ENCODE results near the gene COL15A1. TPM values are rescaled to one million over a fixed set of nuclear protein-coding genes. Genes with fewer than 3 reads are reported as not detected.

The COL15A1 gene
- total RNA-seq, 1 experiment from 2014 or later, result 0.10 TPM

- no peaks in the 10 kb centered on the region for H3K36me3 ChIP-seq (ENCODE audit: control insufficient read depth, insufficient read depth, low read length)
- CTCF ChIA-PET, result no interaction called here
- BruUV-seq (replicated peaks), result no TSS peak
Observed at GRCh38 chr9:98951967-98952366, 8.3 kb downstream of the COL15A1 start.

DNA sequence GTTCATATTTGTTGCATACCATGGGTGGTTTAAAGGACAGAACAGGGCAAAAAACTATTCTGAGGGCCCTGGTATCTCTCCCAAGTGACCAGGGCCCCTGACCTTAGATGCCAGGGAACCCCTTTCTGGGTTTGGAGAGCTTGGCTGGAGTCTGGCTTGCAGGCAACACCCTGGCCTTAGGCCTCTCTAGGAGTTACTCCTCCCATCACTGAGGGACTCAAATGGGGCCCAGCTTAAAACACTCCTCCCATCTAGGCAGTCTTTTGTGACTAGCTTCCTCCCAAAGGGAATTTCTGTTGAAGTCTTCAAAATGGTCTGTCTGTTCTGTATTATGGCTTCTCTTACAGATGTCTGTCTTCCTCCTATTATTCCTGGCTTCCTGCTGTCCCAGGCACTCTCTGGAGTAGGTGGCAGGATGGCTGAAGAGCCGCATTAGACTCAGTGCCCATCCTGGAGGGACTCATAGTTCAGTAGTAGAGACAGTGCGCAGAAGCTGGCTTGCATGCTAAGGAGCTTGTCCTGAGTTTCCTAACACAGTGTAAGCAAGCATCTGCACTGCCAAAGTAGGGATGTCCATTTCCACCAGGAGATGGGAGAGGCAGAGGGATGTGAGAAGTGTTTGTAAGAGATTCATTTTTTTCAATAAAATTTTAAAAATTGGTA, 10.0 kb downstream of the COL15A1 start:
- no peak overlapping the region for H3K27ac ChIP-seq (ENCODE audit: low read length)
- POLR2A ChIA-PET, result no interaction called here
- in situ Hi-C loops (cut with HindIII; ENCODE audit: low pct_unique_long_range_greater_than_20kb, low sequenced_read_pairs), result no loop called here
- H3K4me3 ChIP-seq (ENCODE audit: low read depth in 2 of 2, low read length in 2 of 2), result no peak overlapping the region
- H3K4me1 ChIP-seq (ENCODE audit: control insufficient read depth, insufficient read depth, low read length), result no peaks in the 10 kb centered on the region
- H3K9me3 ChIP-seq (ENCODE audit: control insufficient read depth, insufficient read depth, low read depth, low read length), result no peaks in the 10 kb centered on the region
- no peak for DNase-seq (ENCODE audit: low read depth, low spot score)
- no peaks in the 10 kb centered on the region for H3K27me3 ChIP-seq (ENCODE audit: control insufficient read depth, insufficient read depth, low read length)
- no peak for ATAC-seq
- intact Hi-C loops (cut with micrococcal nuclease; ENCODE audit: unreplicated experiment), result no loop called here
- no TSS peak for BruUV-seq (replicated peaks)
- no peaks in the 10 kb centered on the region for H3K36me3 ChIP-seq (ENCODE audit: control insufficient read depth, insufficient read depth, low read length)
- TF ChIP-seq CTCF (IDR thresholded peaks at IDR 0.05) (no peak), POLR2AphosphoS5 (IDR thresholded peaks at IDR 0.05; ENCODE audit: low read depth, low read length) (no peak), REST (IDR thresholded peaks at IDR 0.05; ENCODE audit: insufficient read depth in 1 of 2, low read depth in 2 of 2, low read length in 1 of 2) (no peak), SIN3A (IDR thresholded peaks at IDR 0.05; ENCODE audit: borderline replicate concordance, insufficient read depth, low read depth, low read length) (no peak), TCF7L2 (IDR thresholded peaks at IDR 0.05; ENCODE audit: low read depth, low read length) (no peak)
- CTCF ChIA-PET, result no interaction called here

More at GRCh38 chr9:98951967-98952366, 8.3 kb downstream of the COL15A1 start:
- H3K4me1 ChIP-seq (ENCODE audit: control insufficient read depth, insufficient read depth, low read length), result no peaks in the 10 kb centered on the region
- no peak for ATAC-seq
- H3K27ac ChIP-seq (ENCODE audit: low read length), result no peak overlapping the region
- no peaks in the 10 kb centered on the region for H3K27me3 ChIP-seq (ENCODE audit: control insufficient read depth, insufficient read depth, low read length)
- POLR2A ChIA-PET, result no interaction called here
- TF ChIP-seq SIN3A (IDR thresholded peaks at IDR 0.05; ENCODE audit: borderline replicate concordance, insufficient read depth, low read depth, low read length), result no peak
- no peak for TF ChIP-seq CTCF (IDR thresholded peaks at IDR 0.05)
- no peak for TF ChIP-seq TCF7L2 (IDR thresholded peaks at IDR 0.05; ENCODE audit: low read depth, low read length)
- TF ChIP-seq POLR2AphosphoS5 (IDR thresholded peaks at IDR 0.05; ENCODE audit: low read depth, low read length), result no peak
- no peak for TF ChIP-seq REST (IDR thresholded peaks at IDR 0.05; ENCODE audit: insufficient read depth in 1 of 2, low read depth in 2 of 2, low read length in 1 of 2)
- in situ Hi-C loops (cut with HindIII; ENCODE audit: low pct_unique_long_range_greater_than_20kb, low sequenced_read_pairs) (no loop called here), intact Hi-C loops (cut with micrococcal nuclease; ENCODE audit: unreplicated experiment) (no loop called here)
- H3K9me3 ChIP-seq (ENCODE audit: control insufficient read depth, insufficient read depth, low read depth, low read length), result no peaks in the 10 kb centered on the region
- DNase-seq (ENCODE audit: low read depth, low spot score), result no peak
- H3K4me3 ChIP-seq (ENCODE audit: low read depth in 2 of 2, low read length in 2 of 2), result no peak overlapping the region

Data from Panc1 (cell line).